Keratinocyte (primary cell): Measurements from ENCODE around the gene ZNF584. TPM values are rescaled to one million over a fixed set of nuclear protein-coding genes. Genes with fewer than 3 reads are reported as not detected.
A peak's percentile ranks its signal among the peaks of the same experiment; 100 is the strongest.

Experiments
- DNase-seq: peaks from one replicate; pipeline ENCODE4 v3.0.0-alpha.2; 2011; ENCODE audit warnings: low read depth, missing footprints, low spot score
- FAIRE-seq: peaks from 2 replicates; lab custom pipeline; 2011; peaks lifted over from hg19 to GRCh38; lab: Jason Lieb, UNC
- H2AFZ ChIP-seq: 2 replicates; pipeline ENCODE4 v1.6.0; 2012; ENCODE audit warnings: low read length, control low read depth, inconsistent platforms; ENCODE audit not compliant: control insufficient read depth
- H3K27ac ChIP-seq: 2 replicates; pipeline ENCODE4 v1.5.1; 2011; ENCODE audit warnings: low read length; ENCODE audit not compliant: control insufficient read depth, insufficient read depth
- H3K27me3 ChIP-seq: 3 replicates; pipeline ENCODE4 v1.6.0; 2011; ENCODE audit warnings: low read length; ENCODE audit not compliant: control insufficient read depth, insufficient read depth; ENCODE audit errors: extremely low read depth
- H3K36me3 ChIP-seq, 2 experiments: 2 replicates in 1 of 2; 3 replicates in 1 of 2; pipeline ENCODE4 v1.5.1; 2011; ENCODE audit warnings: low read length in 2 of 2, mild to moderate bottlenecking in 1 of 2; ENCODE audit not compliant: control insufficient read depth in 2 of 2, insufficient read depth in 2 of 2; ENCODE audit errors: extremely low read depth in 1 of 2
- H3K4me1 ChIP-seq: 3 replicates; pipeline ENCODE4 v1.5.1; 2011; ENCODE audit warnings: low read length; ENCODE audit not compliant: control insufficient read depth, insufficient read depth; ENCODE audit errors: extremely low read depth
- H3K4me2 ChIP-seq: 3 replicates; pipeline ENCODE4 v1.6.0; 2011; ENCODE audit warnings: low read depth, low read length; ENCODE audit not compliant: control insufficient read depth, insufficient read depth; ENCODE audit errors: extremely low read depth
- H3K4me3 ChIP-seq, 3 experiments: fragments of 200-600 bp in 1 of 3; sonication (generic) in 1 of 3; 2 replicates in 2 of 3; 3 replicates in 1 of 3; pipeline ENCODE4 v1.5.1; 2011 to 2016; ENCODE audit warnings: low read length in 3 of 3, mild to moderate bottlenecking in 3 of 3, control low read depth in 2 of 3, inconsistent platforms in 1 of 3, low read depth in 1 of 3, mixed read lengths in 1 of 3, mixed run types in 1 of 3, moderate library complexity in 1 of 3; ENCODE audit not compliant: control insufficient read depth in 2 of 3, insufficient read depth in 2 of 3; ENCODE audit errors: extremely low read depth in 1 of 3
- H3K79me2 ChIP-seq: 2 replicates; pipeline ENCODE4 v1.6.0; 2012; ENCODE audit warnings: low read length; ENCODE audit not compliant: control insufficient read depth, insufficient read depth
- H3K9ac ChIP-seq: 3 replicates; pipeline ENCODE4 v1.6.0; 2011; ENCODE audit warnings: low read length; ENCODE audit not compliant: control insufficient read depth, insufficient read depth; ENCODE audit errors: extremely low read depth
- H3K9me1 ChIP-seq: 3 replicates; pipeline ENCODE4 v1.6.0; 2011; ENCODE audit warnings: low read length; ENCODE audit not compliant: control insufficient read depth, insufficient read depth; ENCODE audit errors: extremely low read depth
- H3K9me3 ChIP-seq: 2 replicates; pipeline ENCODE4 v1.5.1; 2012; ENCODE audit warnings: low read depth, low read length; ENCODE audit not compliant: control insufficient read depth
- H4K20me1 ChIP-seq: 3 replicates; pipeline ENCODE4 v1.6.0; 2011; ENCODE audit warnings: low read length; ENCODE audit not compliant: control insufficient read depth, insufficient read depth; ENCODE audit errors: extremely low read depth
- CTCF ChIP-seq, 3 experiments: IDR thresholded peaks in 1 of 3; conservative IDR thresholded peaks in 1 of 3; optimal IDR thresholded peaks in 1 of 3; 2 replicates in 2 of 3; 3 replicates in 1 of 3; pipeline versions ENCODE3 to v1.5.1; 2011; ENCODE audit warnings: low read length in 3 of 3, mild to moderate bottlenecking in 3 of 3, moderate library complexity in 2 of 3, control low read depth in 1 of 3, inconsistent platforms in 1 of 3; ENCODE audit not compliant: insufficient read depth in 2 of 3; ENCODE audit errors: extremely low read depth in 1 of 3
- EZH2 ChIP-seq: IDR thresholded peaks from one replicate; pipeline ENCODE4 v1.6.1; 2012; ENCODE audit warnings: inconsistent platforms, mild to moderate bottlenecking, low read length, moderate library complexity
- dilution Hi-C: fragments of 300-500 bp; cut with MboI; formaldehyde crosslinking; loops from one replicate; pipeline ENCODE4 v1.7.0; 2020; ENCODE audit warnings: low sequenced_read_pairs; ENCODE audit not compliant: extremely low pct_ligation_motif_present
- polyA plus RNA-seq, 5 experiments: library from polyadenylated mRNA; depleted of rRNA in 3 of 5; stranded (reverse) in 3 of 5; stranded (forward) in 1 of 5; unstranded in 1 of 5; fragments of >200 nt; gene quantifications; 1 replicate in 1 of 5; 2 replicates in 3 of 5; 3 replicates in 1 of 5; pipeline versions ENCODE4 v1.2.1 to v1.2.3, GENCODE V29; 2011 to 2012; ENCODE audit warnings: missing spikeins in 2 of 5, low read depth in 1 of 5, low replicate concordance in 1 of 5

ZNF584 gene
- polyA plus RNA-seq, 1 donor (not counting 4 experiments of a cell fraction or from before 2014, with no cell fraction given): 12.2 TPM

- Histone ChIP-seq H3K9me3 (no peaks in the 10 kb centered on the region), H3K27me3 (no peaks in the 10 kb centered on the region), H3K79me2 (peaks cover 24% of the 10 kb centered on the region), H4K20me1 (no peaks in the 10 kb centered on the region), H3K9ac (peak overlapping the region; percentile 91), H3K27ac (peak overlapping the region; percentile 93), H3K9me1 (no peaks in the 10 kb centered on the region), H3K4me1 (peaks cover 26% of the 10 kb centered on the region), H2AFZ (peak overlapping the region; percentile 23), H3K4me2 (peak overlapping the region; percentile 85), H3K4me3 (peak overlapping the region; percentile 72 to 84 (median 79)), H3K36me3 (no peaks in the 10 kb centered on the region)
- no peak for DNase-seq
- FAIRE-seq: no peak
- TF ChIP-seq EZH2 (no peak), CTCF (optimal IDR thresholded peaks at IDR 0.05 in 1 of 3, IDR thresholded peaks at IDR 0.05 in 1 of 3, conservative IDR thresholded peaks at IDR 0.05 in 1 of 3; ENCODE audit: extremely low read depth in 1 of 3, insufficient read depth in 2 of 3, low read length in 3 of 3) (no peak)
- dilution Hi-C loops: no loop called here
Observed at GRCh38 chr19:58381460-58382212, 26.8 kb upstream of the ZNF584 start.

GRCh38 chr19:58382997-58383603 is 25.3 kb upstream of the ZNF584 start:
- Histone ChIP-seq H3K9me1 (no peaks in the 10 kb centered on the region), H3K27me3 (no peaks in the 10 kb centered on the region), H4K20me1 (peaks cover under 1% of the 10 kb centered on the region), H3K27ac (no peak overlapping the region), H3K9ac (no peak overlapping the region), H3K9me3 (no peaks in the 10 kb centered on the region), H3K4me3 (no peak overlapping the region), H3K79me2 (peaks cover 35% of the 10 kb centered on the region), H3K4me2 (no peak overlapping the region), H2AFZ (no peak overlapping the region), H3K36me3 (peaks cover 0 to 6% of the 10 kb centered on the region in 2 experiments), H3K4me1 (peaks cover 30% of the 10 kb centered on the region)
- TF ChIP-seq CTCF (optimal IDR thresholded peaks at IDR 0.05 in 1 of 3, IDR thresholded peaks at IDR 0.05 in 1 of 3, conservative IDR thresholded peaks at IDR 0.05 in 1 of 3; ENCODE audit: extremely low read depth in 1 of 3, insufficient read depth in 2 of 3, low read length in 3 of 3) (no peak), EZH2 (no peak)
- dilution Hi-C loops: no loop called here
- DNase-seq: no peak
- FAIRE-seq: no peak
